ENCODE measurements around the gene JAK1.

DNA sequence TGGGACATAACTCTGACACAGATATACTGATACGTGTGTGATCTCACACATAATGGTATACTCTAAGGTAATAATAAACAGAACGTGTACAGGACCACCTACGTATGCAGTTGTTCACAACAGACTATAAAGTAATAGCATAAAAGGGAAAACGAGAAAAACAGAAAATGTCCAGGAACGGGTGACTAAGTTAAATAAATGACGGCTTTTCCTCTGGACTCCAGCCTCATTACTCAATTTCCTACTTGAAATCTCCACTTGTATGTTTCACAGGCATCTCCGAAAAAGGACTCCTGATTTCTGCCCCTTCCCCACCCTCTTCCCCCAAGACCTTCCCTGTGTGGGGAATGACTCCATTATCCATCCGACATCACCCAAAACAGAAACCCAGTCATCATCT is 95.1 kb downstream of the JAK1 start:
- TF ChIP-seq, protein P1, sequence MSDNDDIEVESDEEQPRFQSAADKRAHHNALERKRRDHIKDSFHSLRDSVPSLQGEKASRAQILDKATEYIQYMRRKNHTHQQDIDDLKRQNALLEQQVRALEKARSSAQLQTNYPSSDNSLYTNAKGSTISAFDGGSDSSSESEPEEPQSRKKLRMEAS (IDR thresholded peaks at IDR 0.05), result no peak
- no peak for TF ChIP-seq EGR1 (IDR thresholded peaks at IDR 0.05)
- TF ChIP-seq USF1 (IDR thresholded peaks at IDR 0.05), result no peak
- no peak for TF ChIP-seq EP300 (IDR thresholded peaks at IDR 0.05; ENCODE audit: borderline replicate concordance)
- no peak for TF ChIP-seq TCF12 (IDR thresholded peaks at IDR 0.05; ENCODE audit: low read depth)
- TF ChIP-seq REST (IDR thresholded peaks at IDR 0.05; ENCODE audit: low read depth), result no peak
- no peak for TF ChIP-seq RAD21 (IDR thresholded peaks at IDR 0.05; ENCODE audit: low read depth)

Data from Ishikawa (cell line).